Upper lobe of left lung (tissue), 4 donors: Measurements from ENCODE around the gene PCBD1.

Source experiments
- CTCF ChIP-seq, 6 experiments: fragments of 450-650 bp in 4 of 6; fragments of 200-600 bp in 2 of 6; sonication (generic) in 2 of 6; IDR thresholded peaks; one replicate each; pipeline ENCODE4 v1.5.1; 2016 to 2019; ENCODE audit warnings: antibody characterized with exemption in 6 of 6
- EP300 ChIP-seq, 4 donors: sonication (generic); formaldehyde crosslinking; IDR thresholded peaks; one replicate each; pipeline ENCODE4 v1.5.1; 2017; ENCODE audit warnings: antibody characterized with exemption in 4 of 4, control low read depth in 2 of 4
- POLR2A ChIP-seq, 4 donors: fragments of 450-650 bp; IDR thresholded peaks; one replicate each; pipeline ENCODE4 v1.5.1; 2016 to 2017; ENCODE audit warnings: antibody characterized with exemption in 4 of 4, mild to moderate bottlenecking in 2 of 4
- POLR2AphosphoS5 ChIP-seq, 2 donors: sonication (generic); formaldehyde crosslinking; IDR thresholded peaks; one replicate each; pipeline ENCODE4 v1.5.1; 2017; ENCODE audit warnings: antibody characterized with exemption in 2 of 2

GRCh38 chr10:70887804-70888800, at the start of gene PCBD1:
- TF ChIP-seq CTCF (IDR thresholded peaks at IDR 0.05) (no peak), EP300 (IDR thresholded peaks at IDR 0.05) (no peak), POLR2AphosphoS5 (IDR thresholded peaks at IDR 0.05) (peak; percentile 35 to 63), POLR2A (IDR thresholded peaks at IDR 0.05) (peak in 3 of 4 donors; percentile 31 to 67 (median 36))
